ENCODE results near the gene WDR89.
A peak's percentile ranks its signal among the peaks of the same experiment; 100 is the strongest.
"Not testable (repeated sequence)": the region's sequence is repeated elsewhere in the genome, so short reads cannot be mapped to it uniquely, and the experiment has no call there.

Gene WDR89

DNA sequence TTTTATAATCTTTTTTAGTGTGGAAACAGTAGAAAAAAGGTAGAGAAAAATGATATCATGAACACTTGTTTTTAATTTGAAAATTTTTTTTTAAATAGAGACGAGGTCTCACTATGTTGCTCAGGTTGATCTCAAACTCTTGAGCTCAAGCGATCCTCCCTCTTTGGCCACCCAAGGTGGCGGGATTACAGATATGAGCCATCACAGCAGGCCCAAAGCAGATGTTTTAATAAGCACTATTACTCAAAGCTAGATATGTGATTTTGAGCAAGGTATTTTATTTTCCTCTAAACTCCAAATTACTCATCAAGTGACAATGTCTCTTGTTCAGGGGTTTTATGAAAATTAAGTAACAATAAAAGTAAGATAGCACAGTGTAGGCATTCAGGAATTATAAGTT lies 10.7 kb upstream of the WDR89 start:
- no peak for DNase-seq

- no peak for DNase-seq
Measured at GRCh38 chr14:63650256-63650952, 8.7 kb upstream of the WDR89 start.

DNA sequence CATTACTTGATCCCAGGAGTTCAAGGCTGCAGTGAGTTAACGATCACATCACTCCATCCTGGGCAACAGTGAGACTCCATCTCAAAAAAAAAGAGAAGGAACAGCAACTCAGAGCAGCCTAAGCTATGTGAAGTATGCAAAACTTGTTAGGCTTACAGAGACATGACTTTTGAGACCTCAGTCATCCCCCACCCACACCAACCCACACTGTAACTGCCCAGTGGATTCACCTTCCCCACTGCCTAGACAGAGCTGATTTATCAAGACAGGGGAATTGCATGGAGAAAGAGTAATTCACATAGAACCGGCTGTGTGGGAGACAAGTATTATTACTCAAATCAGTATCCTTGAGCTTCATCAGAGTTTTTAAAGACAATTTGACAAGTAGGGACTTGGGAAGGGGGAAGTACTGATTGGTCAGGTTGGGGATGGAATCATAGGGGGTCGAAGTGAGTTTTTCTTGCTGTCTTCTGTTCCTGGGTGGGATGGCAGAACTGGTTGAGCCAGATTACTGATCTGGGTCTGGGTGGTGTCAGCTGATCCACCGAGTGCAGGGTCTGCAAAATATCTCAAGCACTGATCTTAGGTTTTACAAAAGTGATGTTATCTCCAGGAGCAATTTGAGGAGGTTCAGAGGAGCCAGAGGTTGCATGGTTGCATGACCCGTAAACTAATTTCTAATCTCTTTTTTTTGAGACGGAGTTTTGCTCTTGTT lies 6.2 kb upstream of the WDR89 start:
- DNase-seq: no peak

DNA sequence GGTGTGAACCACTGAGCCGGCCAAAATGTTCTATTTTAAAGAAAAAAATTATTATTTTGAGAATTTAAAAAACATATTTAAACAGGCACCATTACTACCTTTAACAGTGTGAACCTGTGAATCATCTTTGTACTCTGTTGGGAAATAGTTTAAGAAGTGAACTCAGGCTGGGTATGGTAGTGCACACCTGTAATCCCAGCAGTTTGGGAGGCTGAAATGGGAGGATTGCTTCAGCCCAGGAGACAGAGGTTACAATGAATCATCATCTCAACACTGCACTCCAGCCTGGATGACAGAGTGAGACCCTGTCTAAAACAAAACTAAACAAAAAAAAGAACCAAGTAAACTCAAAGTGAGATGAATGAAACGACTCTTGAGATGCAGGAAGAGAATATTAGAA lies 3.1 kb upstream of the WDR89 start:
- DNase-seq: no peak

DNA sequence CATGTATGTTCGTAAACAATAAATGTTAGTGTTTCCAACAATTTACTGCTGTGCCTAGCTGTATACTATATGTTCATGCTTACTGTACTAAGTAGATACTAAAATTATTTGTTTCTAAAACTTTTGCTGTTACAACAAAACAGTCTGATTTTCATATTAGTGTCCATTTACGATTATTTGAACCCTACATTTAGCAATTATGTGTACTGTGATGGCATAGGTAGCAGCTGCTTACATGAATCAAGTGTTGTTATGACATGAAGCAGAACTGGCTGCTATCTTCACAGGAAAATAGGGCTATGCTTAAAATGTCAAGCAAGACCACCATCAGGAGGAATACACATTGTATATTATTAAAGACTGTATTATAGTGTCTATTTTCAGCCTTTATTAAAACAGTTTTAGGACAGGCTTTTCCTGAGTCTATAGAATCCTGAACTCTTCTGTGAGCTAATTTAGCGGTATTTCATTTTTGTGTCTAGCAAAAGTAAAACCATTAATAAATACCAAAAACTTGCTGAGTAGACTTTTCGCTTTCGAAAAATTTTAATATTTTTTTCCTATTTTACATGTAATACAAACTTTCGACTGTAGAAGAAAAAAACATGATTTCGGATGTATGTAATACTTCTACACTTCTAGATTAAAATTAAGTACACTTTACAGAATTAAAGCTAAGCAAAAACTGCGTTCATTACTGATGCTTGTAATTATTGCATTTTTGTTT lies 1.1 kb upstream of the WDR89 start:
- DNase-seq: no peak

DNA sequence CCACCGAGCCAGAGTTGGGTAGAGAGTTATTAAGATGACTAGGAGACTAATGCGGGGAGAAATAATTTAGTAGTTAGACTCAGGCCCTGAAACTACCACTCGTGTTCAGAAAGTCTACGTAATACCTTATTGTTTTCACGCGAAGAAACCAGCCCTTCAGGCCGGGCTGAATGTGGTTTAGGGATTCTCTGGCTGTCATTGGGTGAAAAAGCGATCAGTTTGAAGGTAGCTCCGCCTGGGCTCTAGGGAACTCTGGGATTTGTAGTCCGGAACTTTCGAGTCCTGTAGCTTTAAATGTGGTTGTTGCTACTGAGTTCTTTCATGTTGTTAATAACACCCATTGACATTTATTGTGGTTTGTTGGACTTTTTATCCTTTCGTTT lies 549 bp upstream of the WDR89 start:
- peak; percentile 100 for DNase-seq

- no peak for DNase-seq
Measured at GRCh38 chr14:63638493-63638892, 3.2 kb downstream of the WDR89 start.

DNA sequence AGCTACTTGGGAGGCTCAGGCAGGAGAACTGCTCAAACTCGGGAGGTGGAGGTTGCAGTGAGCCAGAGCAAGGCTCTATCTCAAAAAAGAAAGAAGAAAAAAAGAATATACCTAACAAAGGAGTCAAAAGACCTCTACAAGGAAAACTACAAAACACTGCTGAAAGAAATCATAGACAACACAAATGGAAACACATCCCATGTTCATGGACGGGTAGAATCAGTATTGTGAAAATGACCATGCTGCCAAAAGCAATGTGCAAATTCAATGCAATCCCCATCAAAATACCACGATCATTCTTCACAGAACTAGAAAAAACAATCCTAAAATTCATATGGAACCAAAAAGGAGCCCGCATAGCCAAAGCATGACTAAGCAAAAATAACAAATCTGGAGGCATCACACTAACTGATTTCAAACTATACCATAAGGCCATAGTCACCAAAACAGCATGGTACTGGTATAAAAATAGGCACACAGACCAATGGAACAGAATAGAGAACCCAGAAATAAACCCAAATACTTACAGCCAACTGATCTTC lies 5.5 kb downstream of the WDR89 start:
- not testable (repeated sequence) for DNase-seq

- DNase-seq: no peak
Measured at GRCh38 chr14:63633801-63634200, 7.9 kb downstream of the WDR89 start.

- no peak for DNase-seq
Measured at GRCh38 chr14:63632932-63633514, 8.6 kb downstream of the WDR89 start.

DNA sequence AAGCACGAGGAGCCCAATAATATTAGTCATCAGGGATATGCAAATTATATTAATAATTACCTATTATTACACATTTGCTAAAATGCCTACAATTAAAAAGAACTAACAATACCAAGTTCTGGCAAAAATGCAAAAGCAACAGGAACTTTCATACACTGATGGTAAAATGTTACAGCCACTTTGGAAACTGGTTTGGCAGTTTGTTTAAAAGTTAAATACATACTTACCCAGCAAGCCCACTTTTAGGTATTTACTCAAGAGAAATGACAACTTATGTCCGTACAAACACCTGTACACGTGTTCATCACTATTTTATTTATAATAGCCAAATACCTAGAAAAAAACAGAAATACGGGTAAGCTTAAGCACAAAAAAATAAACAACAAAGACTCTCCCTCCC lies 17.0 kb downstream of the WDR89 start:
- DNase-seq: no peak

GRCh38 chr14:63624203-63624602 lies 17.5 kb downstream of the WDR89 start:
- DNase-seq: no peak

- DNase-seq: not testable (repeated sequence)
Measured at GRCh38 chr14:63621975-63622374, 19.7 kb downstream of the WDR89 start.

DNA sequence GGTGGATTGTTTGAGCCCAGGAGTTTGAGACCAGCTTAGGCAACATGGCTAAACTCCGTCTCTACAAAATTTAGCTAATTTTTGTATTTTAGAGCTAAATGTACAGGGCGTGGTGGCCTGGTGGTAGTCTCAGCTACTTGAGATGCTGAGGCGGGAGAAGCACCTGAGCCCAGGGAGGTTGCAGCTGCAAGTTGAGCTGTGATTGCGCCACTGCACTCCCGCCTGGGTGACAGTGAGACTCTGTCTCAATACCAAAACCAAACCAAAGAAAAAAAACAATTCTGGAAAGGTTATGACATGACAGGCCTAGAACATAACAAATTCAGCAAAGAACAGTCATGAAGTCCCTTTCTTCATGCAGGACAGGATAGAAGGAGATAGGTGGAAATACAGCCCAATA lies 25.7 kb downstream of the WDR89 start:
- no peak for DNase-seq

DNA sequence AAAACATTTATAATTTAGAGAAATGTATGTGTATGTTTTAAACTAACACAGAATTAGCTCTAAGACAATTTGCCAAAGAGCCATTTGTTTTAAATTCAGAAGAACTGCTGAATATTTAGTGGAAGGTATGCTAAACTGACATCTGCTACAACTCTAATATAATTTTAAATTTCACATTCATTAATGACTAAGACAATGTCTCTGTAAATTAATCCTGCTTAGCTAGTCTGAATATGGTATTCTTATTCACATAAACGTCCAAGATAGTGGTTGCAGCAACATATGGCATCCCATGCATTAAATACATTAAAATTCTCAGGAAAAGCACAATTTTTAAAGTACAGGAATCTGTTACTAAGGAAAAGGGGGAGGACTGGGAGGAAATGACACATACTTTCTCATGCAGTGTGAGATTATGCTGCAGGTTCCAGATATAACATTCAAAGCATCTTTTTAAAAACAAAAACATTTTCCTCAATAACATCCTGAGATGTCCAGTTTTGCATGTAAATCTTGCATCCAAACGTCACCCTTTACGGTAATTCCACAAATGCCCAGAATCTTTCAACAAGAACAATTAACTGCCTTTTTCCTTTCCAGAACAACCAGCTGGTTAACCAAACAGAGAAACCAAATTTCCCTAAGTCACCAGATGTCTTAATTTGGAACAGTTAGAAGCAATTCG lies 26.9 kb downstream of the WDR89 start:
- no peak for DNase-seq

- DNase-seq: no peak
Measured at GRCh38 chr14:63611078-63611477, 30.6 kb downstream of the WDR89 start.

DNA sequence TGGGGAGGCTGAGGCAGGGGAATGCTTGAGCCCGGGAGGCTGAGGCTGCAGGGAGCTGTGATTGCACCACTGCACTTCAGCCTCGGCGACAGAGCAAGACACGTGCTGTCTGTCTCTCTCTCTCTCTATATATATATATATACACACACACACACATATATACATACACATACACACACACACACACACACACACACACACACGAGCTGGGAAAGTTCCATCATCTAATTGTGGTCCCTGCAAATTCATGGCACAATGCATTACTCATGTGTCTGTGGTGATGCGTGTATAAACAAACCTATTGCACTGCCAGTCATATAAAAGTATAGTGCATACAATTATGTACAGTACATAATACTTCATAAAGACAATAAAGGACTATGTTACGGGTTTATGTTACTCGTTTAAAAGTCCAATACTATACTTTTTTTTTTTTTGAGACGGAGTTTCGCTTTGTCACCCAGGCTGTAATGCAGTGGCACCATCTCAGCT lies 36.6 kb downstream of the WDR89 start:
- DNase-seq: no peak

- no peak for DNase-seq
Measured at GRCh38 chr14:63604626-63605025, 37.0 kb downstream of the WDR89 start.

GRCh38 chr14:63603749-63604277 lies 37.9 kb downstream of the WDR89 start:
- DNase-seq: no peak

GRCh38 chr14:63598807-63599206 lies 42.9 kb downstream of the WDR89 start:
- no peak for DNase-seq

GRCh38 chr14:63596998-63597658 lies 44.5 kb downstream of the WDR89 start:
- no peak for DNase-seq

Measured in DMS79 treated with DMSO at 0.1 percent for 48 hours (cell line).